ENCODE results near the gene SSH2.

DNA sequence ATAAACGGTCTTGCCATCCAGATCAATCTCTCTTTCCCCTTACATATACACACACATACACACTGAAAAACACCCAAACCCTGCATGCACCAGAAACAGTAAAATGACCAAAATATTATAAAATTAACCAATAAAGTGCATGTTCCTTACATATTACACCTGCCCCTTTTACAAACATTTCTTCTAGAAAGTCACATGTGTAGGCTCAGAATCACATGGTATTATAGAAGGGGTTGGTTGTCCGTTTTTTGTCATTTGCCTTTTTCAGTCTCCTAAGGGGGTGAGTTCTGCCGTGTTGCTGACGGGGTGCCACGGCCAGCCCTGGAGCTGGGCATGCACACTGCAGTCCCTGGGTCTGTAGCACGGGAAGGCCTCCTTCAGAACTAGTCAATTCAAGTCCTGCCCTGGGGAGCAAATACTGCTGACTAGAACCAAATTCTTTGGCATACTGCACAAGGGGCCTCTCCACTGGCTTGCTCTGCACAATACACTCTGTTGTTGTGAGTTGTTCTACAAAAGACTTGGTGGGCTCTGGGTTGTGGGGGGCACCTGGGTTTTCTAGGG lies 299.3 kb downstream of the SSH2 start:
- TF ChIP-seq, protein P1, sequence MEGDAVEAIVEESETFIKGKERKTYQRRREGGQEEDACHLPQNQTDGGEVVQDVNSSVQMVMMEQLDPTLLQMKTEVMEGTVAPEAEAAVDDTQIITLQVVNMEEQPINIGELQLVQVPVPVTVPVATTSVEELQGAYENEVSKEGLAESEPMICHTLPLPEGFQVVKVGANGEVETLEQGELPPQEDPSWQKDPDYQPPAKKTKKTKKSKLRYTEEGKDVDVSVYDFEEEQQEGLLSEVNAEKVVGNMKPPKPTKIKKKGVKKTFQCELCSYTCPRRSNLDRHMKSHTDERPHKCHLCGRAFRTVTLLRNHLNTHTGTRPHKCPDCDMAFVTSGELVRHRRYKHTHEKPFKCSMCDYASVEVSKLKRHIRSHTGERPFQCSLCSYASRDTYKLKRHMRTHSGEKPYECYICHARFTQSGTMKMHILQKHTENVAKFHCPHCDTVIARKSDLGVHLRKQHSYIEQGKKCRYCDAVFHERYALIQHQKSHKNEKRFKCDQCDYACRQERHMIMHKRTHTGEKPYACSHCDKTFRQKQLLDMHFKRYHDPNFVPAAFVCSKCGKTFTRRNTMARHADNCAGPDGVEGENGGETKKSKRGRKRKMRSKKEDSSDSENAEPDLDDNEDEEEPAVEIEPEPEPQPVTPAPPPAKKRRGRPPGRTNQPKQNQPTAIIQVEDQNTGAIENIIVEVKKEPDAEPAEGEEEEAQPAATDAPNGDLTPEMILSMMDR (IDR thresholded peaks at IDR 0.05; ENCODE audit: low read depth, low read length) = no peak
- TF ChIP-seq EZH2phosphoT487 (IDR thresholded peaks at IDR 0.05; ENCODE audit: low read depth) = no peak

Data from OCI-LY3 (cell line).